ENCODE measurements around the gene OPCML. TPM values are rescaled to one million over a fixed set of nuclear protein-coding genes. Genes with fewer than 3 reads are reported as not detected.

OPCML gene
- polyA plus RNA-seq, 10 donors = 0.84 to 2.8 (median 1.8) TPM

DNA sequence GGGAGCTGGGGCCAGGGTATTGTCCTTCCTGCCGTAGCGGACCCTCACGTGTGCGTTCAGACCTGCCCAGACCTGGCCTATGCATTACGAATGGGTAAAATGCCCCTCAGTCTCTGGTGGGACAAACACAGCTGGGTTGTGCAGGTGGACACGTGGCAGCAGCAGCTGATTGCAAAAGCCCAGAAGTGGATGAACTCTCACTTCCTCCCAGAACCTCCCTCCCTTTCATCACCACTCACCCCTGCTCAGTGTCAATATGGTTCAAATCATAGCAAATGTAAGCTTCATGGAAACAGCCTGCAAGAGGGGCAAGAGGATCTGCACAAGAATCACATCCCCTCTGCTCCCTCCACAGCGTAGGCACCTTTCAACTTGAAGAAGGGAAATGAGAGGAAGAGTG is 352.1 kb downstream of the OPCML start:
- no peak for DNase-seq

DNA sequence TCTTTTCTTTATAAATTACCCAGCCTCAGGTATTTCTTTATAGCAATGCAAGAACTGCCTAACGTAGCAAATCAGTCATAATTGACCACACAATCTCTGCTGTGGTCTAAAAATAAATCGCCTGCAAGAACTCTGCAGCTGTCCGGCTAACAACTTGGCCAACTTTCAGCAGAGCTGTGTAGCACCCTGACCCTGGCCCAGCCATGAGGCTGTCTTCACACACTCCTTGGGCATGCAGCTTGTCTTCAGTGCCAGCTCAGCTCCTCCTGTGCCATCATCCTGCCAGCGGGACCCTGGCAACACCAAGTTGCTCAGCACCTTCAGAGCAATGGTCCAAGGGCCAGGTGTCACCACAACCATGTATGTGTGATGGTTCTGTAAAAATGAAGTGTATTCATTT is 355.6 kb downstream of the OPCML start:
- peak in 2 of 3 donors; percentile 21 to 22 for DNase-seq

DNA sequence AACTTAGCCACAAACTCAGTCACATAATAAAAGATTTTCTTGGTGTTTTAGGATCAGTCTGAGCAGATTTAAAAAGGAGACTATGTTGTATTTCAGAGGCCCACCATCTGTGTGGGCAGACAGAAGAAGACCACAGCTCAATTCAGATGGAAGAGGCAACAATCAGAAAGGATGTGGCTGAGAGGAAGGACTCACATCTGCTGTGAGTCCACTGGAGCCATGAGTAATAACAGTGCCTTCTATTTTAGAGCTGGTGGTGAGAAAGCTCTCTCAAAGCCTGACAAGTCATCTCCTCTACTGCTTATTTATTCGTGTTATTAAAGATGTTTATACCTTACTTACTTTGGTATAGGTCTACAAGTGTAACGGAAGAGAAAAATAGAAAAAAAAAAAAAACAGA is 357.2 kb downstream of the OPCML start:
- DNase-seq = no peak

DNA sequence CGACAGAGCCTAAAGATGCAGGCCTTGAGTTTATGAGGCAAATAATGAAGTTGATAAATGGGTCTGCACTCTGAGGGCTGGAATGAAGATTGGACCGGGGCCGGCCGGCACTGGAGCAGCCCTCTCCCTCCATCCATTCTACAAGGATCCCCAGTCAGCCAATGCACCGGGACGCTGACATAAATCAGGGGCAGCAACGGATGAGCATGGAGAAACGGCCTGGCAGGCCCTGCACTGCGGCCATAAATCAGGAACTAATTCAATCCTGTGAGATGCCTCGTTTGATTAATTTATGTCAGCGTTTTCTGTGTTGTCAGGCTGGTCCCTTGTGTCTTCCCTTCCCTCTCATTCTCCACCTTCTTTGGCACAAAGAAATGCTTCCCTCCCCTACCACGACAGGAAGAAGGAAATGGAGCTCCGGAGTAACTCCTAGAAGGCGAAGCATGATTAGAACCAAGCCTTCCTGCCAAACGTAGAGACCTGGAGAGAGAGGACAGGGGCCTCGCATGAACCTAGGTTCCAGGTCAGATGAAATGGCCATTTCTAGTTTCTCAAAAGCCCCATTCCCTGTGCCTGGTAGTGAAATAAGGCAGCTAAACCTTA is 358.4 kb downstream of the OPCML start:
- DNase-seq = peak in 1 of 3 donors; percentile 46

DNA sequence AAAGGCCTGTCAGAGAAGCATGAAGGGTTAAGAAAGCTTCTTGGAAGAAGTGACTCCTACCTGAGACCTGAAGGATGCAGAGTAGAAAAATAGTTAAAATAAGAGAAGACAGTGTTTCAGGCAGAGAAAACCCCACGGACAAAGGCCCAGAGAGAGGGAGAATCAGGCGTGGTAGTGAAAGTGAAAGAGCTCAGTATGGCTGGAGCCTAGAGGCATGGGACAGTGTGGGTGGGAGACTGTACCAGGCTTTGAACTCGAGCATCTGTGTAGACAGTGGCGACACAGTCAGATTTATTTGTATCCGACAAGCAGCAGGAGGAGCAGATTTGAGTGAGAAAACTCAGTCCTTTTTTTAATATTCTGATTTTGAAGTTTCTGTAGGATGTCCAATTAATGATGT is 360.0 kb downstream of the OPCML start:
- DNase-seq = no peak

DNA sequence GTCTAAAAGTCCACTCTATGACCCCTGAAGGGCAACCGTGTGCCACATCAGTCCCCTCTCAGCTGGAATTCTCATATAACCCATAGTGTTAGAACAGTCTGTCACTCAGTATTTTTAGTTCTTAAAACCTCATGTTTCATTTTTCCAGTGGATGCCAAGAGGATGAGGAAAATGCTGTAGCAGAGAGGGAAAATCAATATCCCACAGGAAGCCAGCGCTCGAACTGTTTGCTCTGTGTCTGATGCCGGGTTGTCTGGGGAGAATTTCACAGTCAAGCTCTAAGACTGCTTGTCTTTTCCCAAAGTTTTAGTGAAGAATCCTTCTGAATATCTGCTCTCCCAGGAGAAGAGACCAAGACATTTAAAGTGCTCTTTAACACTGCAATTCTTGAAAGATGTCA is 360.9 kb downstream of the OPCML start:
- DNase-seq = no peak

DNA sequence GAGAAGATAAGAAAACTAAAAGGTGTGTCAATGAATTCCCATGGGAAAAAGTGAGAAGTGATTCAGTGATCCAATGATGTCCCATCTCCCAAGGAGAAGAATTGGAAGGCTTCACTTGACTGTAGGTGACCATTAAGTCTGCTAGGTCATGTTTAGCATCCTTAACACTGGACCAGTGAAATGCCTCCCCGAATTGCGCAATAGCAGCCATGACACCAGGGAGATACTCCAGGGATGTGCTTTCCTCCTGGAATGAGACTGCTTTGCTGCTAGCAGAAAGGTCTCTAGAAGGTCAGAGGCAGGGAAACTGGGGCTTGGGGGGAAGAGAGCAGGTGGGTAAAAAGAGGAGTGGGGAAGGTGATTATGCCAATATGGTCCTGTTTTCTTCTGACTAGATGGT is 364.3 kb downstream of the OPCML start:
- DNase-seq = no peak

DNA sequence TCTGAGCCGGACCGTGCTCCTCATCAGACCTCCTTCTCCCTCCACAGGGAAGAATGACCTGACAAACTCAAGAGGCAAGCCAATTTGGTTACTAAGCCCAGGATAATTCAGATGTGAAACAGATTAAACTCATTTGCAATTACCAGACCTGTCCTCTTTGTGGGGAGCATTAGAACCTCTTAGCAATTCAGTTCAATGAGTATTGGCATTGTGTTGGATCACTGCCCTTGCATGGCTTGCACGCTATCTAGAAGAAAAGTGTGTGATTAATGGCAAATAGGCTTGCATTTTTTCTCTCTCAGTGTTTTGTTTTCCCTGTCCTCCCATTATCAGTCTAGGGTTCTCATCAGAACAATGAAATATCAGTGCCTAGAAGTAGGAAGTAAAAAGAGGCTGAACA is 365.6 kb downstream of the OPCML start:
- no peak for DNase-seq

DNA sequence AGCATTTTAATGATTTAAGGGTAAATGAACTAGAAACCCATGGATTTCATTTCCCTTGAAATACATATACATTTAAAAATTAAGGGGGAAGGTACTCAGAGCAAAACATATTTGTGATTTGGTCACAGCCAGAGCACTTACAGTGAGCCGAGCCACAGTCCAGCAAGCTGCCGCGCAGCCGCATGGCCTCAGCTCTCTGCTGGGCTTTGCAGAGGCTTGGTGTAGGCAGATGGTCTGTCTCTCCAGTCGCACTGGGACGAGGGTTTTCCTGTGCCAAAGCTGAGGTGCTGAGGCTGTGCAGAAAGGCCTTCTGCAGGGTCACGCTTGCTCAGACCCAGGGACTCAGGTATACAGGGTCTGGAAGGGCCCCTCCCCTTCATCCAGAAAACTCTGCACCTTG is 367.3 kb downstream of the OPCML start:
- DNase-seq = peak in 1 of 3 donors; percentile 37

DNA sequence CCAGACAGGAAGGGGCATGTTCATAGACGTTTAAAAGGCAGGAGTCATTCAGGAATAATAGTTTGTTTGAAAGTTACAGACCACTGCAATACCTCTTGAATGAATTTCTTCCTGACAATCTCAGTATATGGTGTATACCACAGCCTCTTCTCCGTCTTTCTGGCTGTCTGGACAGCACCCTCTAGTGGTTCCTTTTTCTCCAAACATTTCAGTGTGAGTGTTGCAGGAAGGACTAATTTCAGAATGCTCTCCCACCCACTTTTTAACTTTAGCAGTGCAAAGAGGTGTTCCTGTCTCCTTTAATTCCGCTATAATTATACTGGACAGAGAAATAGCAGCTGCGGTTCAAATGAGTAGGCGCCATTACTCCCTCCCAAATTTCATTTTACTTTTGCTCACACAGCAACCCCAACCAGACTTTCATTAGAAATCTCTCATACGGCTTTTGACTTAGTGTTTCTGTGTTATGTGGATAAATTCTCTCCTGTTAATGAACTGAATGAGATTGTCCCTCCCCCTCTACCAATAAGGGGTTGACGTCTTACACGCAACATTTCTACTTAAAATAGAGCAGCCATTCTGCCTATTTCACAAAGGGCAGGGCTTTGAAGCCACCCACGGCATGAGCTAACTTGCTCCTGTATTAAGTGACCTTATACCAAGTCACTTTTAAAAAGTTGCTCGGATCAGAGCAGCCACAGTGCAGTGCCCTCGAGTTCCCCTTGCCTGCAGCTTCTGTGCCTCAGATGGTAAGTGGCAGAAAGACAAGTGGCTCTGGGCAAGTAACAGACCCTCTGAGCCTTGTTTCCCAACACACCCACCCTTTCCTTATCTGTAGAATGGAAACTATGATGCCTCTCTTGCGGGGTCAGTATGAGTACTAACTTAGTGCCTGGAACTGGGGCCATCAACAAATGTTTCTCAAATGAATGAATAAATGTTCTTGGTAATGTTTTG is 368.6 kb downstream of the OPCML start:
- peak; percentile 32 to 71 (median 47) for DNase-seq

DNA sequence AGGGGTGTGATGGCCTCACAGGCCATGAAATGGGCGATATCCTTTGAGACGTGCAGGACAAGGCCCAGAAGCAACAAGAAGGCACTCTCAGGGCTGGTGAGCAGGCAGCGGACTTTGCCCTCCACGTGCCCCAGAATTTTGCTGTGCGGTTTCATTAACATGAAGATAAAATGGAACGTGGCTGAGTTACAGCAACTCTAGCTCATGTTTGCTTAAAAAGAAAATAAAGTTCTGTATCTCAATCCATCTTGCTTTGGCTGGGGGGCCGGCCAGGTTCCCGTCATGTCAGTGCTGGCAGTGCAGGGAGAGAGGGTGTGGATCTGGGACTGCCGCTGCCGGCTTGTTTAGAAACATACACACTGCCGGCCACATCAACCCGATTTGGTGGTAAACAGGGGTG is 370.1 kb downstream of the OPCML start:
- DNase-seq = no peak

DNA sequence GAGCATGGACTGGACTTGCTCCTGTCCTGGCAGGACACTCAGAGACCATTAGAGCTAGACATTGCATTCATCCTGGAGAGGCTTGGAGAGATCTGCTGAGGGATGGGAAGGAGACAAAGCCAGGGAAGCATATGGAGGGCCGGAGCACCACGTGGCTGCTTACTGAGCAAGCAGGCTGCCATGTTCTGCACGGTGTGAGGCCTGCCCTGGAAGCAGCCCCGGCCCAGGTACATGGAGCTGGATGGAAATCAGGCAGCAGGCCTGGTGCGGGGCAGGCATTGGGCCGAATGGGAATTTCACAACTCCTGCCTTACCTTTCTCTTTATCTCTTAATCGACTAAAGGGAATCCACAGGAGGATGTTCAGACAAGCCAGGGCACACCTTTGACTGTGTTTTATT is 371.5 kb downstream of the OPCML start:
- DNase-seq = no peak

DNA sequence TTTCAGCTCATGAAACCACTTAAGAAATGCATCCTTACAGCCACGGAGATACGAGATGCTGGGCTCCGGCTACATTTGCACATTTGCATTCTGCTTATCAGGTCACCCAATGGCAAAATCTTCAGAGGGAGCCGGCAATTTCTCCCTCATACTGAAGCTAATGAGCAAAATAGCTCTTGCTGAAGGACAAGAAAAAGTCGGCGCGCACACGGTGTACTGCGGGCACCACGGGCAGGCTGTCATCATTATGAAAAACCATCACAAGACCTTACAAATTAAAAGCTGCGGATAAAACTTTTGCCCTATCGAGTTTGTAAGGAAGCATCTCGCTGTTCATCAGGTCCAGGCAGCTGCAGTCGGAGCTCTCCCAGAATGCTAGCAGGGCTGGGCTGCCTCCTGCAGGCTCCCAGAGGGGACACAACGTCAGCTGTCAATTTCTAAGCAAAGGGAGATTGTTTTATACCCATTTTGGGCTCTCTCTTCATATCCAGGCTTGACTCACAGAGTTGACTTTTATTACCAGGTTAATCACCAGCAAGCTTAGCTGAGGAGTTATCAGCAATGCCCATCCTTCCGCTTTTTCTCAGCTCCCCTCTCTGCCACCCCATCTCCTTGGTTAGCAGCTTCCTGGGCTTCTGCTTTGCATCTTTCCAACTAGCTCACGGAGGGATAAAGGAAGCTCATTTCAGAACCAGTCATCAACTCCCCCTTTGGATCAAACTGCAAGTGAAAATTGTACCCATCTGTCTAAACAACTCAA is 375.1 kb downstream of the OPCML start:
- DNase-seq = no peak

DNA sequence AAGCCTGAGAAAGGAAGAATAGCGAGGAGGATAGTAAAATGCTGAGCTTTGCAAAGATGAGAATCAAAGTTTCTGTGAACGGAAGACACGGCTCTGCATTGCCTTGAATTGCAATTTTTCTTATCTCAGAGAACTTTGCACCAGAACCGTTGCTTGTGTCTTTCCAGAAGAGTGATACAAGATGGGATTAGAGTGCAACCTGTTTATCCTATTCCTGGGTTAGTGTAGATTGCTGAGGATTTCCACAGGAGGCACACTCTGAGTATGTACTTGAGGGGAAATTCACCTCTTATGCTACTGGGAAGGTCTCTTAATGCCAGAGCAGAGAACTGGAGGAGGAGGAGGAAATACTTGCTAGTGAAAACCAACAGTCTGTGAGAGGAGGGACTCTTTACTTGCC is 377.5 kb downstream of the OPCML start:
- DNase-seq = no peak

DNA sequence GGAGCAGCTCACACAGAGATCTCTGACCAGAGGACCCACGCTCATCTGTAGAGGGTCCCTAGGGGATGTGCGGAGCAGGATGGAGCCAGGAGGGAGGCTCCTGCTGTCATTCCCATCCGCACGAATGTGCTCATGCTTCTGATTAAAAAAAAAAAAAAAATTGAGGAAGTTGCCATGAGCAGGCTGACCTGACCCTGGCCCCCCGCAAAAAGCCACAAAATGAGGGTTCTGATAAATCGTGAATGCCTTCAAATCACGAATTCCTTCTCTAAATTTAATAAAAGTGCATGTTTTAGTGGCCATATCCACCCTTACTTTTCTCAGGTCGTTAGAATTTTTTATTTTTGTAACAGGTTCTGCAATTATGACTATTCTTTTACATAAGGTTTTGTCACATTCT is 378.2 kb downstream of the OPCML start:
- DNase-seq = no peak

DNA sequence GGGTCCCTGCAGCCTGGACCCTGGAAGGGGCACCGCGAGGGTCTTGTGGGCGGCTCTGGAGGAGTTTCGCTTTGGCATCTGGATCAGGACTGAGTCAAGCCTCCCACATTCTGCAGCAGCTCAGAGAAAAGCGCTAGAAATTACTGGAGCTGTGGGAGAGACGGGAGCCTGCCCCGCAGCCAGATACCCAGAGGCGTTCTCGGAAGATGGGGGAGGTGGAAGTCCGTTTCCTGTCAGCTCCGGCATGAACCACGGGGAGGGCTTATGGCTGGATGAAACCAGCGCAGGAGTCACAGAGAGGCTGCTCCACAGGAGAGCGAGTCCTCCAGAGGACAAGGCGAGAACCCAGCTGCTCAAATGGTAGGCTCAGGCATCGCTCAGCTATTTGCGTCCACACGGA is 379.3 kb downstream of the OPCML start:
- no peak for DNase-seq

DNA sequence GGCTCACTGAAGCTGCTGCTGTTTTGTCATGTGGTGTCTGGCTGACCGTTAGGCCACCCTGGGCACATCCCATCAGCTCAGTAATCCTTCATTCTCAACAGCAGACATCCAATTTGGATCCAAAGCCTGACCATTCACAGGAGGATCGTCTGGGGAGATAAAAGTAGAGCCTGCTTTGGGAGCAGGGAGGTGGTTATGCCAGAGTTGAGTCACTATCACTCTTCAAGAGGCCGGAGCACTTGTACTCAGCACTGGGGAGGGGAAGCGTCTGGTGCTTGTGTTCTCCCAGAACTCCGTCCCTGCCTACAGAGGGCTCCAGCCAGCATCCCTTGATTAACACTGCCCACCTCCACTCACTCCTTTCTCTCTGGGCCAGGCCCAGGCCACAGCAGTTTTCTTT is 382.6 kb downstream of the OPCML start:
- no peak for DNase-seq

DNA sequence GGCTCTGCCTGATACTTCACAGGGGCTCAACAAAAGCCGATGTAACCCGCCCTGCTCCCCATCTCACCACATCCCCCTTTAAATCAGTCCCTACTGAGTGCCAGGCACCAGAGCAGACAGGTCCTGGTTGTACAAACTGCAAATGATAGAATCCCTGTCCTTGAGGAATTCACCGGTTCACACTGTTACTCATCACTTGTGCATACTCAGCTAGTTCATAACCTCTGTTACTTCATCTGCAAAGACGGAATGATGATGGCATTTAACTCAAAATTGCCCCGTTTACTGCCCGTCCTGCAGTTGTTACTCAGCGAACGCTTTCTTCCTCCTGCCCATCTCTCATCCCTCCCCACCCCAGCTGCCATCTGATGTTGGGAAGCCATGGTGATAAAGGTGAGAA is 384.7 kb downstream of the OPCML start:
- no peak for DNase-seq

DNA sequence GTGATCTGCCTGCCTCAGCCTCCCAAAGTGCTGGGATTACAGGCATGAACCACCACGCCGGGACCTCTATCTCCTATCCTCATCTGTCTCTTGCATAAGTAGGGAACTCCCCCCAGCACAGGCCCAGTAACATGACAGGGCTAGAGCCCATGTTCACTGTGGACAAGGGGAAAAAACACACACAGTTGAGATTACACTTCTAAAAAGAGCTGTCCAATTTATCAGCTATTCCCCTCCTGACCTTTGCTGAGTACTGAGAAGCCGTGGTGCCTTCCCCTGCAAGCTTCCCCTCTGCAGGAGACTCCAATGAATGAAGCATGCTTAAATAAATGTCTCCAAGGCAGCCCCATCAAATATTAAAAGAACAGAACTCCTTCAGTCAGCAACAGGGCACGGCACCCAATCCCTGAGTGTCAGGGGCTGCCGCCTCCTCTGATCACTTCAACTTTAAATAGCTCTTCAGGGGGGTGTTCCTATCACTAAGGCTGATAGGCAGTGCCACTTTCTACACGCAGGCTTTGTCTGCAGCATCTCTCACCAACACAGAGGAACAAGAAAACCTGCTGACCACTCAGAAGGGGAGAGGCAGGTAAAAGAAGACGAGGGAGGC is 385.5 kb downstream of the OPCML start:
- no peak for DNase-seq

DNA sequence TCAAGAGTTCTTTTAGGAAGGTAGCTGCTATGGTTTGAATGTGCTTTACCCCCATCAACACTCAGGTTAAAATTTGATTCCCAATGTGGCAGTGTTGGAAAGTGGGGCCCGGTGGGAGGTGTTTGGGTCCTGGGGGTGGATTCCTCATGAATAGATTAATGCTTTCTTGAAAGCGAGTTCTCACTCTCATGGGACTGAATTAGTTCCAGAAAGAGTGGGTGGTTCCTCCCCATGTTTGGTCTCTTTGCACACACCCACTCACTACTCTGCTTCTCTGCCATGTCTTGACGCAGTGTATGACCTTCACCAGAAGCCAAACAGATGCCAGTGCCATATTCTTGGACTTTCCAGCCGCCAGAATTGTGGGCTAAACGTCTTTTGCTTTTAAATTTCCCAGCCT is 394.4 kb downstream of the OPCML start:
- no peak for DNase-seq

DNA sequence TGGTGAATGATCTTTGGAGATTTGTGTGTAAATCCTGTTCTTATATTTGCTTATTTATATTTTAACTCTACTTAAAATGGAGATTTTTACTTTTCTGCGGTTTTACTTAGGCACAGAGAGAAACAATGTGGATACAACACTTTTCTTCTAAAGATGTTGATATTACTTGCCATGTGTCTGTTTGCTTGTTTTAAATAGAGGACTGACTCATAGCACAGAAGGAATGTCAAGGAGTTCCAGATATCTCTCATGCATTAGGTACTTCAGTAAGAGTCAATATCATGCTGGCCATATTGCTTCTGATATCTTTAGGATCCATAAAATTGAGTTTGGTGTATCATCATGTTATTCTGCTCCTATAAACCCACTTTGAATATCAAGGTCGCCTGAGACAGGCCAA is 395.0 kb downstream of the OPCML start:
- no peak for DNase-seq

DNA sequence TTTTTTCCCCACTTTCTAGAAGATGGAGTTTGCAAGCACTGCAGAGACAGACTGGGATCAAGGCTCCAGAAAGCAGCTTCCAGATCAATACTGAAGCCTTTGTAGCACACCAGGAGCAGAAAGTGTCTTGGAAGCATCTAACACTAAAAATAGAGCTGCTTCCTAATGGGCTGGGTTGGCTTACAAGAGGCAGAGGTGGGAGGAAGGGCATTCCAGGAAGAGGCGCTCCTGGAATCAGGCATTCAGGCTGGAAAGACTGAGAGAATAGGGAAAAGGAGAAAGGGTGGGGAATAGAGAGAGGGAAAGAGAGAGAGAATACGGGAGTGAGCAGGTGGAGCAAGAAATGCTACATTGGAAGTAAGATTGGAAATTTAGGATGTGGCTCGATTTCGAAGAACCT is 395.9 kb downstream of the OPCML start:
- DNase-seq = no peak
